Measurements from ENCODE around the gene COL5A2.

Gene COL5A2

DNA sequence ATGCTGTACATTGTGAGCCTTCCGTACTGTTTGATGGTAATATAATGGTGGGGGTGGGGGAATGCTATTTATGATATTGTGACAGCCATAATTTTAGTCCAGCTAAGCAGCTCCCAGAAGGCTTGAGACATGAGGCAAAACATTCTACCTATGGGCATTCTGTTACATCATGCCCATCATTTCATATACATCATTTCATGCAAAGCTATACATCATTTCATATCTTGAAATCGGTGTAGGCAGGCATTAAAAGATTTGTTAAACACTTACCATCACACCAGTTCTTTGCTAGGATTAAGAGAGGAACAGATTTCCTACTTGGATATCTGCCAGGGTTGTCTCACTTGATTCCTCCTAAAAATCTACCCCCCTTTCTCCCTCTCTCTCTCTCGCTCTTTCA lies 84.5 kb downstream of the COL5A2 start:
- in situ Hi-C loops (cut with MboI; ENCODE audit: low sequenced_read_pairs, unreplicated experiment), result no loop called here
- DNase-seq (ENCODE audit: low spot score), result no peak
- no peak for TF ChIP-seq CTCF (IDR thresholded peaks at IDR 0.05; ENCODE audit: borderline replicate concordance, control extremely low read depth, extremely low read depth, insufficient read depth, missing control alignments)

- TF ChIP-seq CTCF (IDR thresholded peaks at IDR 0.05; ENCODE audit: borderline replicate concordance, control extremely low read depth, extremely low read depth, insufficient read depth, missing control alignments), result no peak
- in situ Hi-C loops (cut with MboI; ENCODE audit: low sequenced_read_pairs, unreplicated experiment), result no loop called here
- DNase-seq (ENCODE audit: low spot score), result no peak
These were observed 86.6 kb downstream of the COL5A2 start for GRCh38 chr2:189092936-189093335.

GRCh38 chr2:189091253-189091652 lies 88.3 kb downstream of the COL5A2 start:
- in situ Hi-C loops (cut with MboI; ENCODE audit: low sequenced_read_pairs, unreplicated experiment), result no loop called here
- no peak for TF ChIP-seq CTCF (IDR thresholded peaks at IDR 0.05; ENCODE audit: borderline replicate concordance, control extremely low read depth, extremely low read depth, insufficient read depth, missing control alignments)
- DNase-seq (ENCODE audit: low spot score), result no peak

DNA sequence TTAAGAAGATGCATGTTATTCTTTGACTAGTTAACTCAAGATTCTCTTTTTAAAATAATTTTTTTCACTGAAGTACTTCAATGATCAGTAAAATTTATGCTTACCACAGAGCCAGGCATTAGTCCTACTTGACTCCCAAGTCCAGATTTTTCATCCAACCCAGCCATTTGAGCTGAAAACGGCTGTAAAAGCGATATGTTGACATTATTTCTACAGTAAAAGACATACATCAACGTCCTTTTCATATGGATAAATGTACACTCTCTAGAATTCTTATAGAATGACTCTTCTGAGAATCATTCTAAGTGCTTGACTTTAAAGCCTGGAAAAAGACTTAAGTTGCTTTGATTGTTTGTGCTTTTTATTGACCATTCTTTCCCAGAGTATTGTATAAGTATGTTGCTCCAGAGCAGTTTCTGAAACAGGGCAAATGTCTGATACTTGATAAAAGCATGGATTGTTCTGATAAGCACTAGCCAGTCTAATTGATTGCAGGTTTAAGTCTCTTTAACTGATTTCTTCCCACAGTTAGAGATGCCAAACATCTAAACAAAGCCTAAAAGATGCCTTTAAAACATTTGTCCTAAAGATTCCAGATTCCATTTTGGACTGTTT lies 90.9 kb downstream of the COL5A2 start:
- no peak for TF ChIP-seq CTCF (IDR thresholded peaks at IDR 0.05; ENCODE audit: borderline replicate concordance, control extremely low read depth, extremely low read depth, insufficient read depth, missing control alignments)
- in situ Hi-C loops (cut with MboI; ENCODE audit: low sequenced_read_pairs, unreplicated experiment), result no loop called here
- no peak for DNase-seq (ENCODE audit: low spot score)

DNA sequence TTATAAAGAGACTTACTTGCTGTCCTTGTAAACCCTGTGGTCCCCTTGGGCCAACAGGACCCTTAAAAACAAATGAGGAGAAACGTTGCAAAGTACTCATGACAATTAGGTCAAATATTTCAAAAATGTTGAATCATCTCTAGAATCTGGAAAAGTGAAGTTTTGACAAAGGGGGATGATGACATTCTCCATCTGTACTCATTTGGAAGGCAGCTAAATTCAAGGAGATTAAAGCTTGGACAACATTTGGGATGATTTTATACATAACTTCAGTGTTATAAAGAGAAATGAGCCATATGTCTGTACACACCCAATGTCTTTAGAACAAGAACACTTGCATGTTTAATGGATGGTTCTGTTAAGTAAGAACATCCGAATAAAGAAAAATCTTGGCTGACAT lies 92.9 kb downstream of the COL5A2 start:
- no peak for DNase-seq (ENCODE audit: low spot score)
- TF ChIP-seq CTCF (IDR thresholded peaks at IDR 0.05; ENCODE audit: borderline replicate concordance, control extremely low read depth, extremely low read depth, insufficient read depth, missing control alignments), result no peak
- in situ Hi-C loops (cut with MboI; ENCODE audit: low sequenced_read_pairs, unreplicated experiment), result no loop called here

- no peak for TF ChIP-seq CTCF (IDR thresholded peaks at IDR 0.05; ENCODE audit: borderline replicate concordance, control extremely low read depth, extremely low read depth, insufficient read depth, missing control alignments)
- in situ Hi-C loops (cut with MboI; ENCODE audit: low sequenced_read_pairs, unreplicated experiment), result no loop called here
- DNase-seq (ENCODE audit: low spot score), result no peak
These were observed 93.3 kb downstream of the COL5A2 start for GRCh38 chr2:189086250-189086649.
